ENCODE data around the gene ACTG2.
"Not testable (repeated sequence)": the region's sequence is repeated elsewhere in the genome, so short reads cannot be mapped to it uniquely, and the experiment has no call there.

The ACTG2 gene

DNA sequence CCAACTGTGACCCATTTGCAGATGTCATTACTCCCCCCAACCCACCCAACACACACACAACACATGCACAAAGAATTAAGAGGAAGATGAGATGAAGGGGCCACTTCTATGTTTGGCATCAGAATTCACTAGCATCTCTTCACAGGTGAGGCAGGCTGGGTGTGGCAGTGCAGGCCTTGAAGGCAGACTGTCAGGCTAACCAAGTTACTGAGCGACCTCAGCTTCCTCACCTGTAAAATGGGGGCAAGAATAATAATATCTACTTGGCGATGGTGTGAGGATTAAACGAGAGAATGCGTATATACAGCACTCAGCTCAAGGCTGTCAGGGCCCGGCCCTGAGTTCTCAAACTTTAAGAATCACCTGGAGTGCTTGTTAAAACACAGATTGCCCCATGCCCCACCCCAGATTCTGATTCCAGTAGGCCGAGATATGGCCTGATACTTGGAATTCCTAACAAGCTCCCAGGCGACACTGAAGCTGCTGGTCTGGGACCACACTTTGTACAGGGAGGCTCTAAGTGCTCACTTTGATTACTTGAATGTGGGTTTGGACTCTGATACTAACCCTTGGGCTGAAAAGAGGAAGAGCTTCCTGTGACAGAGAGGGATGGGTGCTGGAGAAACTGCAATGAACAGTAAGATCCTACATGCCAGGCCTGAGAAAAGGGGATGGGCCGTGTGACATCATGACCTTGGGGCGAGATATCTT lies 1.1 kb downstream of the ACTG2 start:
- no peak for DNase-seq (ENCODE audit: low spot score)

DNA sequence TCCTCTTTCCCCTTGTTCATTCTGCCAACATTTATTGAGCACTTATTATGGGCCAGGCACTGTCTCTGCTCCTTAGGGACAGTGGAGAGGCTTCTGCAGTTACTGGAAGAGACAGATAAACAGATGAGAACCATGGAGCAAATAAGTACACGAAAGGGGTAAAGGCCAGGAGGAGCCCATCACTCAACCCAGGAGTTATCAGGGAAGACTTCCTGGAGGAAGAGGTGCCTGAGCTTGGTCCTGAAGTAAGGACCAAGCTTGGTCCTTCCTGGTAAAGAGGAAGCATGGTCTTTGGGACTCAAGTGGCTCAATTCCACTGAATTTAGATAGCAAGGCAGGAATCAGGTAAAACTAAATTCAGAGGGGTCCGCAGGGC lies 1.7 kb downstream of the ACTG2 start:
- DNase-seq (ENCODE audit: low spot score): no peak

GRCh38 chr2:73894877-73895276 lies 2.1 kb downstream of the ACTG2 start:
- no peak for DNase-seq (ENCODE audit: low spot score)

DNA sequence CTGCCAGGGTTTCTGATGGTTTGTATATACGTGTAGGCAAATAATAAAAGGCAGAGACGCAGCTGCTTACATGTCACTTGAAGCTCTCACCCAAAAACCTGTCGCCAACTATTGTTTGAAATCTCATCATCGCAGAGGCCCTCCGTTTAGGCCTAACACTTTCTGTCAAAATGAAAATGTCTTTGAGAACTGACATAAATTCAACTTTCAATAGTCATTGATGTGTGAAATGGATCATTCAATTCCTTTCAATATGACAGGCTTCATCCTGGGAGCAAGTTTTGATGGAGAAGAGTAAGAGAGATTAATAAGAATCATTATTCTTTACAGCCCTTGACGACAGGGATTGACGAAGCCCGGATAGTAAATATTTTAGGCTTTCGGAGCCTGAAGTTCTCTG lies 2.7 kb downstream of the ACTG2 start:
- no peak for DNase-seq (ENCODE audit: low spot score)

DNA sequence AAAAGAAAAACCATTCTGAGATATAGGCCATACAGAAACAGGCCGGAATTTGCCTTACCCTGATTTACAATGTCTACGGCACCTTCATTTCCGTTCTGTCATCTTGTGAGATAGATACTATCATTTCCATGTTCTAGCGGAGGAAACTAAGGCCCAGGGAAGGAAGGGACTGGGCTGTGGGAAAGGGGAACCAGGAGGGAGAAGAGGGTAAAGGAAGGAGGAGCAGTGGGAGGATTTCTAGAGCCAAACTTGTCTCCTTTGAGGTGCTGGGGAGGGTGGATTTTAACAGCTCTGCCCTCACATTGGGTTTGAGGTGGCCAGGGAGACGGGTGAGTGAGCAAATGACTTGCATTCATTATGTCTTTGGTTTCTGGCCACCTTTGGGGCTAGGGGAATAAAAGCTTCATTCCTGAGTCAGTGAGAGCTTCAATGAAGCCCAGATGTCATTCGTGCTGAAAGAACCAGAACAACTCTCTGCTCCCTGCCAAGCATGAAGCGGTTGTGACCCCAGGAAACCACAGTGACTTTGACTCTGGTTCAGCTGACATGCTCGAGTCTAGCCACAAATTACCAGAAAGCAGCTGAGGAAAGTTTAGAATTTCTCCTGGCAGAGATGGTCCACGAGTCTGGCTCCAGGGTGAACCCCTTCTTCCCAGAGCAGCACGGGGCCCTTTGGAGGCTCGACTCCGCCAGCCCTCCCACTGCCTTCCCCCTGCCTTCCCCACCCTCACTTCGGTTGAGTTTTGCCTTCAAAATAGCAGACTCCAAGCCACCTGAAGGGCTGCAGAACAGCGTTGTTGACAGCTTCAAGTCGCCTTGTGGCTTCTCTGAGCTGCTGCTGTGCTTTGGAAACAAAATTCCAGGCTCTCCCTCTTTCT lies 3.8 kb downstream of the ACTG2 start:
- no peak for DNase-seq (ENCODE audit: low spot score)

DNA sequence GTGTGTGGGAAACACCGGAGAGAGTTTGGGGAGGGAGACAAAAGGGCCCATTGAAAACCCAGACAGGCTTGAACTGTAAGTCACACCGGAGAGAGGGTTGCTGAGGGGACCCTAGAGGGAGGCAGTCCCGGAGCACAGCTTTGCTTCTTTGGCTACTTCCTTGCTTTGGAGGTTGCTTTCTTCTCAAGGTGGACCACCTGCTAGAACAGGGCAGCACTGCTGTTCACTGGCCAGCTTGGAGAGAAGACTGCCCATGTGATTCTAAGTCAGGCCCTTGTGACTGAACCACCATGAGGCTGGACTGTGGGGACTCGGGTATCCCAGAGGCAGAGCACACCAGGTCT lies 4.4 kb downstream of the ACTG2 start:
- no peak for DNase-seq (ENCODE audit: low spot score)

DNA sequence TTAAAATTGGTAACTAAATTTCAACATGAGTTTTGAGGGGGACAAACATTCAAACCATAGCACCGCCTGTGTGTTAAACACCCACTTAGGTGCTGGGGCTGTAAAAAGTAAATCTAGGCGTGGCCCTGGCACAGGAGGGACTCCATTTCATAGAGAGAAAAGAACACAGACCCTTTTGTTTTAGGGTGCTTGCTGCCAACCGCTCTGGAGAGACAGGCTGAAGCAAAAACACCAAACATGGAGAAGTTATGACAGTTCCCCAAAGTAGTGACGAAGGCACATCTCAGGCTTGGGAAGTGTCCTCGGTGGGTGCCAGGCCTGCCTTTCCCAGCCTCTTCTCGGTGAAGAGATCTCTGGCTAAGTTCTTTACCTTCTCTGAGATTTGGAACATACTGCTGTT lies 5.1 kb downstream of the ACTG2 start:
- no peak for DNase-seq (ENCODE audit: low spot score)

DNA sequence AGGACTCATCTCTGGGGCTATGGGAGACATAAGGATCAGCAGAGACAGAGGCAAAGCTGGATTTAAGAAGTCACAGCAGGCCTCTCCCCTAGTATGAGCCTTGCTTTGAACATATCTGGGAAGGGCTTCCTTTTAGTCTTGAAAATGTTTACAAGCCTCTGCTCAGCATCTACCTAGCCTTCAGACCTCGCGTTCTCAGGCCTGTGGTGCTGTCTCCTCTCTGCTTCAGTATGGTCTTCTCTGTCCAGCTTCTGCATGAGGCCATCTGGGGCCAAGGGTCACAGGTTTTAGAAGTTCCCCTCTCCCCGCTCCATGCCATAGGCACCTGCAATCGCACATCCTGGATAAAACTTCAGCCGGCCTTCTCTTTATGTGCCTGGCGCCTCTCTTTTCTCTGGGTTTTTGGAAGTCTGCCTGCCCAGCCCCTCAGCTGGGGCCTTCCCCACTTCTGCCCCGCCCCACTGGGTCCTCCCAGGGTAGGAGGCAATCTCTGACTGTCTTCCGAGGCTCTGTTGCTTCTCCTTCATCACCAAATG lies 7.1 kb downstream of the ACTG2 start:
- DNase-seq (ENCODE audit: low spot score): no peak

DNA sequence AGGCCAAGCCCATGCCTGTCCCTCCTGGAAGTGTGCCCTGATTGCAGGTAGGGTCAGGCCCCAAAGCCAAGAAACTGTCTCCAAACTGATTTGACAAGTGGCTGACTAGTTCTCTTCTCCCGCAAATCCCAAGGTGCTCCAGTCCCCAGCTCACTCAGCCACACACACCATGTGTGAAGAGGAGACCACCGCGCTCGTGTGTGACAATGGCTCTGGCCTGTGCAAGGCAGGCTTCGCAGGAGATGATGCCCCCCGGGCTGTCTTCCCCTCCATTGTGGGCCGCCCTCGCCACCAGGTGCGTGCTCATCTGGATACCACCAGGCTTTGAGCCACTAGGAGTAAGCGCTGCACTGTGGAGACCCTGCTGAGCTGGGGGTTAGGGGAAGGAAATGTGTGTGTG lies 8.3 kb downstream of the ACTG2 start:
- no peak for DNase-seq (ENCODE audit: low spot score)

DNA sequence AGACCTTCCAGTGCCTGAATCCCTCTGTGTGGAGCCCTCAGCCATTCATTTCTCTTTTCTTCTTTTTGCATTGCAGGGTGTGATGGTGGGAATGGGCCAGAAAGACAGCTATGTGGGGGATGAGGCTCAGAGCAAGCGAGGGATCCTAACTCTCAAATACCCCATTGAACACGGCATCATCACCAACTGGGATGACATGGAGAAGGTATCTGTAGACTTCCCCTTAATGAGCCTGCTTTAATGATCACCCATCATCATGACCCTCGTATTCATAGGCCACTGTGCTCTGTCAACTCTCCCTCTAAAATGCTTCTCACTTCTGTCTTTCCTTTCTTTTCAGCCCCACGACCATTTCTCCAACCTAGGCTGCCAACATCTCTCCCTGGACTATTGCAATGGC lies 9.5 kb downstream of the ACTG2 start:
- no peak for DNase-seq (ENCODE audit: low spot score)

DNA sequence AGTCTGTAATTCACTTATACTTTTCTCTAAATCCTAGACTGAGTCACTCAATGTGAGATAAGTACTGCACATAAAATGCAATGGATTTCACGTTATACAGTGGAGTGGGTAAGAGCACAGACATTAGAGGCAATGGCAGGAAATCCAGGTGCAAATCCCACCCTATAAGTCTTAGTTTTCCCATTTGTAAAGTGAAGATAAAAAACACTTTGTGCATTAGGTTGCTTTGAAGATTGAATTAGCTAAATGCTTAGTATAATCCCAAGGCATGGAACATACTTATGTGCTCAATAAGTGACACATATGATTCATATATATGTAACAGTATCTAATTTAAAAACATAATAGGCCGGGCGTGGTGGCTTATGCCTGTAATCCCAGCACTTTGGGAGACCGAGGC lies 10.5 kb downstream of the ACTG2 start:
- DNase-seq (ENCODE audit: low spot score): no peak

DNA sequence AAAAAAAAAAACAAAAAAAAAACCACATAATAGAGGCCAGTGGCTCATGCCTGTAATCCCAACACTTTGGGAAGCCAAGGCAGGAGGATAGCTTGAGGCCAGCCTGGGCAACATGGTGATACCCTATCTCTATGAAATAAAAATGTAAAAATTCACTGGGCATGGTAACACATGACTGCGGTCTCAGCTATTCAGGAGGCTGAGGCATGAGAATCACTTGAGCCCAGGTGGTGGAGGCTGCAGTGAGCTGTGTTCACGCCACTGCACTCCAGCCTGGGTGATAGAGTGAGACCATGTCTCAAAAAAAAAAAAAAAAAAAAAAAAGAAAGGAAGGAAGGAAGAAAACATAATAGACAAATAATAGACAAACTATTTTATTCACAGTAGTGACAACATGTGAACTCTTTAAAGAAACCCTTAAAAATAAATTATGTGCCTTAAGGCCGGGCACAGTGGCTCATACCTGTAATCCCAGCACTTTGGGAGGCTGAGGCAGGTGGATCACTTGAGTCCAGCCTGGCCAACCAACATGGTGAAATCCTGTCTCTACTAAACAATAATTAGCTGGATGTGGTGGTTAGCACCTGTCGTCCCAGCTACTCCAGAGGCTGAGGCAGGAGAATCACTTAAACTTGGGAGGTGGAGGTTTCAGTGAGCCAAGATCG lies 11.3 kb downstream of the ACTG2 start:
- DNase-seq (ENCODE audit: low spot score): not testable (repeated sequence)

DNA sequence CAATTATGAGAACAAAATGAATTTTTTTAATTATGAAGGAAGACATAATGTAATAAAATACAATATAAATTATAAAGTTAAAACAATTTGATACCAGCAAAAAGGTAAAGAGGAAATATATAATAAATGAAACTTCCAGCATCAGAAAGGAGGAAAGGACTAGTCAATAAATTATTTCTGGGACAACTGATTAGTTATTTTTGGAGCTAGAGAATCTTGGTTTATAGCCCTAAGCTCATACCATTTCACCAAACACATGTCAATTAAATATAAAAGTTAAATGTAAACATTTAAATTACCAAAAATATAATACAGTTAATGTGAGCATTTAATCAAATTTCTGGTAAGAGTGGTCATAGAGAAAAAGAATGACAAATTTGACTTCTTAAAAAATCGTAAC lies 12.1 kb downstream of the ACTG2 start:
- DNase-seq (ENCODE audit: low spot score): no peak

DNA sequence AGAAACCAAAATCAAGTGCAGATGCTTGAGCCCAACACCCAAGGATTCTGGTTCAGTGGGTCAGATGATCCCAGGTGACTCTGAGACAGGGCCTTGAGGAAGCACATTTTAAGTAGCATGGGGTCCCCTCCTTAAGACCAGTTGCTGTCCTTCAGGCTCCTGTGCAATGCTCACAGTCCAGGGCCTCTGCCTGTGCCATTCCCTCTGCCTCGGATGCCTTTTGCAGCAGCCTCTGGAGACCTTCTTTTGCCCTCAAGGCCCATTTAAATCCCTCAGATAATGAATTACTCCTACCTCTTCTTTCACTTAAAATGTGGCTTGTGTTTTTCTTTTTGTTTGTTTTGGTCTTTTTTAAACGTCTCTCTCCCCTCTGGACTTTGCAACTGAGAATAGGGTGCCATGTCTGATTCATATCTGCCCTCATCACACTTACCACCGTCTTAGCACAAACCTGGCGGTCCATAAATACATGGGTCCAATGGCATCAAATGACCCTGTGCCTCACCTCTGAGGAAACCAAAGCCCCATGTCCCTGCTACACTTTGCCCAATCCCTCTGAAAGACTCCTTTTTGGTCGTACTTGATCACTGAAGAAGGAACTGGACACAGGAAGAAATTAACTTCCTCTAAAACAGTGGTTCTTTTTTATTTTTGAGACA lies 14.2 kb downstream of the ACTG2 start:
- no peak for DNase-seq (ENCODE audit: low spot score)

- peak; percentile 65 for DNase-seq (ENCODE audit: low spot score)
Observed at GRCh38 chr2:73907840-73908452, 15.1 kb downstream of the ACTG2 start.

- DNase-seq (ENCODE audit: low spot score): no peak
Observed at GRCh38 chr2:73908689-73909652, 16.2 kb downstream of the ACTG2 start.

- no peak for DNase-seq (ENCODE audit: low spot score)
Observed at GRCh38 chr2:73910873-73911547, 18.2 kb downstream of the ACTG2 start.

DNA sequence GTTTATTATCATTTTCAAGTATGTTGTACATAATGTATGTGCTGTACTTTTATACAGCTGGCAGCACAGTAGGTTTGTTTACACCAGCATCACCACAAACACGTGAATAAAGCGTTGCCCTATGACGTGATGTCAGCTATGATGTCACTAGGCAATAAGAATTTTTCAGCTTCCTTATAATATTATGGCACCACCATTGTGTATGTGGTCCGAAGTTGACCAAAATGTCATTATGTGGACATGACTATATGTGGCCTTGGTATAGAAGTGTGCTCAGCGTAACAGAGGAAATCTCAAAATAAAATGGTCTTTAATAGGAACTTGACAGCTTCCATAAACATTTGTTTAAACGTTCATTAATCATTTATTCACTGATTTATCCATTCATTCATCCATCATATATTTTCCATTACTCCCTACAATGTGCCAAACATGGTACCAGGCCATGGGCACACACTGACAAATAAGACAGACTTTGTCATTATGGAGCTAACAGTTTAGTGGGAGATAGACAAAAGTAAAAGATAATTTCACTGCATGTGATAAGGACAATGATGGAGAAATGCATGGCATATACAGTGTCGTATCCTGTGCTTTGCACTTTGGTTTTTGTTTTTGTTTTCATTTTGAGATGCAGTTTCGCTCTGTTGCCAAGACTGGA lies 18.9 kb downstream of the ACTG2 start:
- no peak for DNase-seq (ENCODE audit: low spot score)

DNA sequence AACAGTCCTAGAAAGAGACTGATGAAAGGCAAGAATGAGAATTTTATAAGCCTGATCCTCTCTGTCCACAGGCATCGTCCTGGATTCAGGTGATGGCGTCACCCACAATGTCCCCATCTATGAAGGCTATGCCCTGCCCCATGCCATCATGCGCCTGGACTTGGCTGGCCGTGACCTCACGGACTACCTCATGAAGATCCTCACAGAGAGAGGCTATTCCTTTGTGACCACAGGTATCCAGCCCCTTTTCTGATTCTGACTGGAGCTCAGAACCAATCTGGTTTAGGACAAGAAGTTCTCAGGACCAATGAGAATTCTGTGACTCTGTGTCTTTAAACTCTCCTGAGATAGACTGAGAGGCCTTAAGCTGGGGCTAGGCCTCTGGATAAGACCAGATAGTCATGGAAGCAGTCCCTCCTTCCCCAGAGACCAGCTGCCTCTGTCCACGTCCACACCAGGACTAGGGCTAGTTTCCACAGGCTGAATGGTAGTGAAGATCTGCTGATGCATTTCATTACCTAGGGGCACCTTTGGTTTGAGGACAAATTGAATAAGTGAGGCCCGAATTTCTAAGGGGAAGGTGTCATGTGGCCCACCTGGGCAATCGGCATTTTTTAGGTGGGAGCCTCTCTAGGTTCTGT lies 20.7 kb downstream of the ACTG2 start:
- no peak for DNase-seq (ENCODE audit: low spot score)

All from HuH-7 (cell line).